ENCODE measurements around the gene CACNA1I. TPM values are rescaled to one million over a fixed set of nuclear protein-coding genes. Genes with fewer than 3 reads are reported as not detected.
A peak's percentile ranks its signal among the peaks of the same experiment; 100 is the strongest.

Gene CACNA1I
- total RNA-seq, 1 experiment from 2014 or later = 2.1 TPM

DNA sequence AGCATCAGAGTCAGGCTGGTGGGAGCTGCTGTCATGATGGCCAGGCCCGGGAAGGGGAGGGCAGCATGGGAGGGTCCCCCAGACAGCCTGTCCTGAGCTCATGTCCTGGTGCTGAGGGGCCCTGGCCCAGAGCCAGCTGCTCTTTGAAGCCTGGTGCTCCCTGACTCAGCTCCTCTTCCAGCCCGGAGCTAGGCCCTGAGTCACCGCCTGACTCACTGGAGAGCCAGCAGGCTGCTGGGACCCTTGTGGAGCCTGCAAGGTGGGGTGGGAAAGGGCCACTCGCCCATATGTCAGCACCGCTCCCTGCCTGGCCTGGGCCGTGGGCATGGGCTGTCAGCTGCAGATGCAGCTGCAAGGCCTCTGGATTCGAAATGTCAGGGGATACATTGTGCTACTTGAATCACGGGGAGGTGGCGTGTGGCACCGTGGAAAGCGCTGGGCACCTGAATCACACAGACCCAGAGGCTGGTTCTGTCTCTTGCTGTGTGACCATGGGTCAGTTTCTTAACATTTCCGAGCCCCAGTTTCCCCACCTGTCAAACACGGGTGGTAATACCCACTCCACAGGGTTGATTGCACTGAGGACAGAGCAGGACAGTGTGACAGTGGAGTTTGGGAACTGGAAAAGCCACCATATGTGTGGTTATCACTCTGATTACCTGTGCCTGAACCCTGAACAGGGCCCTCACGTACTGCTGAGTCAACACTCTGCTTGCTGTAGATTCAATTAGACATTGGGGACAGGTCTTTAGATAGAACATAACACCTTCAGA is 4.4 kb downstream of the CACNA1I start:
- DNase-seq (ENCODE audit: low spot score) = no peak
- no peaks in the 10 kb centered on the region for H3K27me3 Mint-ChIP-seq (ENCODE audit: low read depth)
- ChIA-PET POLR2A (no interaction called here), CTCF (interaction anchor here (0.6 to 1.3 kb wide), 3 partner anchors 13 to 619 kb away, joined by 3 to 5 read pairs (median 3); no protein-coding TSS in a partner anchor)
- ATAC-seq = no peak
- peaks cover 7% of the 10 kb centered on the region for H3K4me1 Mint-ChIP-seq
- 0 out of 2 replicates have a peak overlapping the region, but pooled peaks have one; percentile 49 for H3K27ac Mint-ChIP-seq
- H3K9me3 Mint-ChIP-seq = no peaks in the 10 kb centered on the region
- no peaks in the 10 kb centered on the region for H3K36me3 Mint-ChIP-seq
- TF ChIP-seq, protein P1, sequence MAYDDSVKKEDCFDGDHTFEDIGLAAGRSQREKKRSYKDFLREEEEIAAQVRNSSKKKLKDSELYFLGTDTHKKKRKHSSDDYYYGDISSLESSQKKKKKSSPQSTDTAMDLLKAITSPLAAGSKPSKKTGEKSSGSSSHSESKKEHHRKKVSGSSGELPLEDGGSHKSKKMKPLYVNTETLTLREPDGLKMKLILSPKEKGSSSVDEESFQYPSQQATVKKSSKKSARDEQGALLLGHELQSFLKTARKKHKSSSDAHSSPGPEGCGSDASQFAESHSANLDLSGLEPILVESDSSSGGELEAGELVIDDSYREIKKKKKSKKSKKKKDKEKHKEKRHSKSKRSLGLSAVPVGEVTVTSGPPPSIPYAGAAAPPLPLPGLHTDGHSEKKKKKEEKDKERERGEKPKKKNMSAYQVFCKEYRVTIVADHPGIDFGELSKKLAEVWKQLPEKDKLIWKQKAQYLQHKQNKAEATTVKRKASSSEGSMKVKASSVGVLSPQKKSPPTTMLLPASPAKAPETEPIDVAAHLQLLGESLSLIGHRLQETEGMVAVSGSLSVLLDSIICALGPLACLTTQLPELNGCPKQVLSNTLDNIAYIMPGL (CRISPR knock-in tag; IDR thresholded peaks at IDR 0.05) = no peak
- TF ChIP-seq IRF2 (CRISPR knock-in tag; IDR thresholded peaks at IDR 0.05; ENCODE audit: borderline replicate concordance, low read depth) = no peak
- TF ChIP-seq NR2C2 (CRISPR knock-in tag; IDR thresholded peaks at IDR 0.05) = no peak
- no peak for TF ChIP-seq ETV6 (CRISPR knock-in tag; IDR thresholded peaks at IDR 0.05)
- no peak for TF ChIP-seq GRHL2 (CRISPR knock-in tag; IDR thresholded peaks at IDR 0.05; ENCODE audit: insufficient replicate concordance, severe bottlenecking)
- TF ChIP-seq, protein P2, sequence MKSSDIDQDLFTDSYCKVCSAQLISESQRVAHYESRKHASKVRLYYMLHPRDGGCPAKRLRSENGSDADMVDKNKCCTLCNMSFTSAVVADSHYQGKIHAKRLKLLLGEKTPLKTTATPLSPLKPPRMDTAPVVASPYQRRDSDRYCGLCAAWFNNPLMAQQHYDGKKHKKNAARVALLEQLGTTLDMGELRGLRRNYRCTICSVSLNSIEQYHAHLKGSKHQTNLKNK (CRISPR knock-in tag; IDR thresholded peaks at IDR 0.05) = no peak
- TF ChIP-seq MYBL2 (CRISPR knock-in tag; IDR thresholded peaks at IDR 0.05) = no peak
- no peak overlapping the region for H3K4me3 Mint-ChIP-seq

DNA sequence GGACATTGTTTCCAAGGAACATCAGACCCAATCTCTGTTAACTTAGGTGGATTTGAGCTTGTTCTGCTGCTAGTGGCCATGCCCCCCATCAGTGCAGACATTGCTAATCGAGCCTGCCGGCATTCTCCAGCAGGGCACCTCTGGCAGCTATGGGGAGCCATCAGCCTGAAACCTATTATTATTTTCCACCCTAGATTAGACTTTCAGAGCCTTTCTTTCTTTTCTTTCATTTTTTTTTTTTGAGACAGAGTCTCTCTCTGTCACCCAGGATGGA is 4.9 kb downstream of the CACNA1I start:
- DNase-seq (ENCODE audit: low spot score) = no peak
- Mint-ChIP-seq H3K9me3 (no peaks in the 10 kb centered on the region), H3K4me1 (peaks cover 12% of the 10 kb centered on the region)

More for the DNA sequence above, 4.9 kb downstream of the CACNA1I start:
- H3K27ac Mint-ChIP-seq = no peak overlapping the region
- ATAC-seq = no peak
- CTCF ChIA-PET = interaction anchor here (0.6 to 1.3 kb wide), 2 partner anchors 14 to 619 kb away, joined by 3 read pairs; no protein-coding TSS in a partner anchor
- H3K4me3 Mint-ChIP-seq = no peak overlapping the region
- POLR2A ChIA-PET = no interaction called here
- TF ChIP-seq RELA (CRISPR knock-in tag; IDR thresholded peaks at IDR 0.05; ENCODE audit: borderline replicate concordance) = no peak
- TF ChIP-seq, protein P3, sequence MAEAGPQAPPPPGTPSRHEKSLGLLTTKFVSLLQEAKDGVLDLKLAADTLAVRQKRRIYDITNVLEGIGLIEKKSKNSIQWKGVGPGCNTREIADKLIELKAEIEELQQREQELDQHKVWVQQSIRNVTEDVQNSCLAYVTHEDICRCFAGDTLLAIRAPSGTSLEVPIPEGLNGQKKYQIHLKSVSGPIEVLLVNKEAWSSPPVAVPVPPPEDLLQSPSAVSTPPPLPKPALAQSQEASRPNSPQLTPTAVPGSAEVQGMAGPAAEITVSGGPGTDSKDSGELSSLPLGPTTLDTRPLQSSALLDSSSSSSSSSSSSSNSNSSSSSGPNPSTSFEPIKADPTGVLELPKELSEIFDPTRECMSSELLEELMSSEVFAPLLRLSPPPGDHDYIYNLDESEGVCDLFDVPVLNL (CRISPR knock-in tag; IDR thresholded peaks at IDR 0.05; ENCODE audit: borderline replicate concordance, low read depth) = no peak
- TF ChIP-seq GABPB1 (CRISPR knock-in tag; IDR thresholded peaks at IDR 0.05) = no peak
- TF ChIP-seq, protein P4, sequence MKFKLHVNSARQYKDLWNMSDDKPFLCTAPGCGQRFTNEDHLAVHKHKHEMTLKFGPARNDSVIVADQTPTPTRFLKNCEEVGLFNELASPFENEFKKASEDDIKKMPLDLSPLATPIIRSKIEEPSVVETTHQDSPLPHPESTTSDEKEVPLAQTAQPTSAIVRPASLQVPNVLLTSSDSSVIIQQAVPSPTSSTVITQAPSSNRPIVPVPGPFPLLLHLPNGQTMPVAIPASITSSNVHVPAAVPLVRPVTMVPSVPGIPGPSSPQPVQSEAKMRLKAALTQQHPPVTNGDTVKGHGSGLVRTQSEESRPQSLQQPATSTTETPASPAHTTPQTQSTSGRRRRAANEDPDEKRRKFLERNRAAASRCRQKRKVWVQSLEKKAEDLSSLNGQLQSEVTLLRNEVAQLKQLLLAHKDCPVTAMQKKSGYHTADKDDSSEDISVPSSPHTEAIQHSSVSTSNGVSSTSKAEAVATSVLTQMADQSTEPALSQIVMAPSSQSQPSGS (CRISPR knock-in tag; IDR thresholded peaks at IDR 0.05; ENCODE audit: borderline replicate concordance, low read depth) = no peak
- no peak for TF ChIP-seq JUN (CRISPR knock-in tag; IDR thresholded peaks at IDR 0.05)
- TF ChIP-seq, protein P5, sequence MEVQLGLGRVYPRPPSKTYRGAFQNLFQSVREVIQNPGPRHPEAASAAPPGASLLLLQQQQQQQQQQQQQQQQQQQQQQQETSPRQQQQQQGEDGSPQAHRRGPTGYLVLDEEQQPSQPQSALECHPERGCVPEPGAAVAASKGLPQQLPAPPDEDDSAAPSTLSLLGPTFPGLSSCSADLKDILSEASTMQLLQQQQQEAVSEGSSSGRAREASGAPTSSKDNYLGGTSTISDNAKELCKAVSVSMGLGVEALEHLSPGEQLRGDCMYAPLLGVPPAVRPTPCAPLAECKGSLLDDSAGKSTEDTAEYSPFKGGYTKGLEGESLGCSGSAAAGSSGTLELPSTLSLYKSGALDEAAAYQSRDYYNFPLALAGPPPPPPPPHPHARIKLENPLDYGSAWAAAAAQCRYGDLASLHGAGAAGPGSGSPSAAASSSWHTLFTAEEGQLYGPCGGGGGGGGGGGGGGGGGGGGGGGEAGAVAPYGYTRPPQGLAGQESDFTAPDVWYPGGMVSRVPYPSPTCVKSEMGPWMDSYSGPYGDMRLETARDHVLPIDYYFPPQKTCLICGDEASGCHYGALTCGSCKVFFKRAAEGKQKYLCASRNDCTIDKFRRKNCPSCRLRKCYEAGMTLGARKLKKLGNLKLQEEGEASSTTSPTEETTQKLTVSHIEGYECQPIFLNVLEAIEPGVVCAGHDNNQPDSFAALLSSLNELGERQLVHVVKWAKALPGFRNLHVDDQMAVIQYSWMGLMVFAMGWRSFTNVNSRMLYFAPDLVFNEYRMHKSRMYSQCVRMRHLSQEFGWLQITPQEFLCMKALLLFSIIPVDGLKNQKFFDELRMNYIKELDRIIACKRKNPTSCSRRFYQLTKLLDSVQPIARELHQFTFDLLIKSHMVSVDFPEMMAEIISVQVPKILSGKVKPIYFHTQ (CRISPR knock-in tag; IDR thresholded peaks at IDR 0.05) = no peak
- no peak for TF ChIP-seq ZNF671 (CRISPR knock-in tag; IDR thresholded peaks at IDR 0.05)
- TF ChIP-seq ELF4 (CRISPR knock-in tag; IDR thresholded peaks at IDR 0.05; ENCODE audit: low read depth) = no peak
- no peak for TF ChIP-seq TP53 (CRISPR knock-in tag; IDR thresholded peaks at IDR 0.05)
- no peaks in the 10 kb centered on the region for H3K27me3 Mint-ChIP-seq (ENCODE audit: low read depth)
- H3K36me3 Mint-ChIP-seq = no peaks in the 10 kb centered on the region
